ENCODE measurements around the gene ZNF22. TPM values are rescaled to one million over a fixed set of nuclear protein-coding genes. Genes with fewer than 3 reads are reported as not detected.

The ZNF22 gene
- total and polyA plus RNA-seq, 2 of the 8 experiments (the other 6 are each of a cell fraction or from before 2014, with no cell fraction given), result 18.2 to 45.2 TPM

DNA sequence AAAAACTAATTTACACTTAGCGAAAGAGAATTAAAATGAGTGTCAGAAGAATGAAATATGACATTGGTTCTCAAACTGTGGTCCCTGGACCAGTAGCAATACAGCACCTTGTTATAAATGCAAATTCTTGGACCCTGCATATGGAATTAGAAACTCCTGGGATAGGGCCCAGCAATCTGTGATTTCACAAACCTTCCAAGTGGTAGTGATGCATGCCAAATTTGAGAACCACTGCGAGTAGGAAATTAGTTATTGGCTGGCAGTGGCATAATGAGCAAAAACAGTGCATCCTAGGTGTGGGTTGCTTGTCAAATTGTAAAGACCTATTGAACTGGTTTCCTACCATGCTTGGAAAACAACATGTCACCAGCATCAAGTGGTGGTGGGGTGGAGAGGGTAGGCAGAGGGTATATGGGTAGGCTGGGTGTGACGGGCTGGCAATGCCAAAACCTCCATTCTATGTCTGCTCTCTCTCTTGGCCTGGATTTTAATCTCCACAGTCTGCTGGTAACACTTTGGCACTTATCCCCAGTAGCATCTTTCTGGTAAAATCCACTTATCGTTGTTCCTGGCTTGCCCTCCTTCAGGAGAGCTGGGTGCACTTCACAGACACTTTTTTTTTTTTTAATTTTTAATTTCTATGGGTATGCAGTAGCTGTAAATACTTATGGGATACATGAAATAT is 50.0 kb downstream of the ZNF22 start:
- Histone ChIP-seq H3K36me3 (ENCODE audit: control insufficient read depth in 2 of 4, insufficient read depth in 4 of 4, low read length in 3 of 4) (no peaks in the 10 kb centered on the region), H2BK20ac (ENCODE audit: low read length) (no peak overlapping the region), H2BK5ac (ENCODE audit: low read depth, low read length) (no peak overlapping the region), H3K9me3 (ENCODE audit: insufficient read depth in 2 of 2, low read depth in 1 of 2, low read length in 1 of 2) (no peaks in the 10 kb centered on the region), H2AFZ (ENCODE audit: low read length) (peak overlapping the region; percentile 1; the same call in 1 of the 2 replicates), H3K18ac (ENCODE audit: extremely low read depth, low read length) (no peak overlapping the region), H3K56ac (replicated peaks; ENCODE audit: insufficient read length, low read depth, low read length) (no peak overlapping the region), H3K23me2 (ENCODE audit: low read depth, low read length) (no peaks in the 10 kb centered on the region), H2BK15ac (ENCODE audit: low read length) (no peak overlapping the region), H3K79me2 (ENCODE audit: control insufficient read depth in 1 of 2, insufficient read depth in 2 of 2, low read length in 2 of 2) (no peaks in the 10 kb centered on the region), H3K23ac (ENCODE audit: insufficient read length) (no peak overlapping the region), H2AK5ac (ENCODE audit: low read depth, low read length) (no peak overlapping the region), H3K4me2 (ENCODE audit: insufficient read depth in 1 of 2, low read depth in 2 of 2, low read length in 2 of 2) (no peak overlapping the region), H3K79me1 (ENCODE audit: low read depth, low read length) (no peaks in the 10 kb centered on the region), H4K91ac (replicated peaks; ENCODE audit: insufficient read length, low read length) (no peak overlapping the region), H2BK120ac (replicated peaks; ENCODE audit: low read depth, low read length) (no peak overlapping the region), H2BK12ac (ENCODE audit: low read depth, low read length) (no peak overlapping the region), H4K5ac (ENCODE audit: insufficient read length, low read depth, low read length) (no peak overlapping the region), H3K14ac (ENCODE audit: insufficient read length) (no peak overlapping the region), H3K4me1 (replicated peaks in 1 of 4; ENCODE audit: control insufficient read depth in 3 of 4, insufficient read depth in 4 of 4, low read length in 3 of 4) (no peaks in the 10 kb centered on the region), H3K27me3 (replicated peaks in 1 of 4; ENCODE audit: control insufficient read depth in 3 of 4, extremely low read depth in 1 of 4, insufficient read depth in 3 of 4, low read length in 3 of 4) (no peaks in the 10 kb centered on the region), H3K9ac (replicated peaks in 1 of 4; ENCODE audit: extremely low read depth in 1 of 4, low read depth in 3 of 4, low read length in 3 of 4) (no peak overlapping the region), H4K8ac (ENCODE audit: extremely low read depth, insufficient read depth, low read length) (no peak overlapping the region), H3K4ac (replicated peaks; ENCODE audit: insufficient read length, low read depth, low read length) (no peak overlapping the region), H3K4me3 (ENCODE audit: extremely low read depth in 1 of 4, insufficient read depth in 2 of 4, low read depth in 3 of 4, low read length in 4 of 4) (no peak overlapping the region), H4K20me1 (replicated peaks in 1 of 2; ENCODE audit: control insufficient read depth in 1 of 2, insufficient read depth in 2 of 2, low read length in 2 of 2) (no peaks in the 10 kb centered on the region), H3K27ac (ENCODE audit: low read depth, low read length) (no peak overlapping the region)
- FAIRE-seq (no peak), DNase-seq (ENCODE audit: low read depth in 1 of 2, low spot score in 2 of 2) (no peak)
- CTCF ChIA-PET (ENCODE audit: partially characterized antibody), result interaction anchor here (1.5 kb wide), 1 partner anchor 43 kb away, joined by 4 read pairs; no protein-coding TSS in a partner anchor
- 68% methylated on average over 4 of the region's 4 CpGs; no CpG with 5 or more reads in 1 of the 2 experiments for WGBS, 2 experiments (ENCODE audit: extremely low coverage in 1 of 2, insufficient coverage in 1 of 2, insufficient read length in 1 of 2, insufficient replicate concordance in 2 of 2, low coverage in 1 of 2, low lambda C conversion rate in 2 of 2, missing lambda C conversion rate in 1 of 2)
- POLR2A ChIA-PET (ENCODE audit: partially characterized antibody), result no interaction called here
- TF ChIP-seq RFX5 (IDR thresholded peaks at IDR 0.05; ENCODE audit: borderline replicate concordance, low read depth, low read length) (no peak), RXRA (IDR thresholded peaks at IDR 0.05; ENCODE audit: insufficient read depth, low read depth, low read length) (no peak), RAD21 (IDR thresholded peaks at IDR 0.05 in 1 of 2, conservative IDR thresholded peaks at IDR 0.05 in 1 of 2; ENCODE audit: low read depth in 2 of 2, low read length in 2 of 2) (no peak), SP4 (IDR thresholded peaks at IDR 0.05; ENCODE audit: low read length) (no peak), SP2 (IDR thresholded peaks at IDR 0.05; ENCODE audit: low read length) (no peak)
